ENCODE data around the gene BAG5. TPM values are rescaled to one million over a fixed set of nuclear protein-coding genes. Genes with fewer than 3 reads are reported as not detected.
"Not testable (repeated sequence)": the region's sequence is repeated elsewhere in the genome, so short reads cannot be mapped to it uniquely, and the experiment has no call there.

The BAG5 gene
- total RNA-seq, 4 donors from 2014 or later = 13.8 to 43.6 (median 33.1) TPM

DNA sequence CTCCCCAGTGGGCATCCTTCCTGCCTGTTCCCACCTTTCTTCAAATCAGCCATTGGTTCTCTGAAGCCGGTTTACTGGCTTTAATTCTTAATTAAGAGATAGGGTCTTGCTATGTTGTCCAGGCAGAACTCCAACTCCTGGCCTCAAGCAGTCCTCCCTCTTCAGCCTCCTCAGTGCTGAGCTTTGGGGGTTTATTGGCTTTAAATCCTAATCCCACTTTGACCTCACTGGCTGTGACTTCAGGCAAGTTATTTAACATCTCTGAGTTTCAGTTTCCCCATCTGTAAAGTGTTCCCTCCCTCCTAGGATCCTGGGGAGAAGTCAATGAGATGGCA is 35.6 kb downstream of the BAG5 start:
- no peak for TF ChIP-seq POLR2A (IDR thresholded peaks at IDR 0.05)
- TF ChIP-seq, protein P1, sequence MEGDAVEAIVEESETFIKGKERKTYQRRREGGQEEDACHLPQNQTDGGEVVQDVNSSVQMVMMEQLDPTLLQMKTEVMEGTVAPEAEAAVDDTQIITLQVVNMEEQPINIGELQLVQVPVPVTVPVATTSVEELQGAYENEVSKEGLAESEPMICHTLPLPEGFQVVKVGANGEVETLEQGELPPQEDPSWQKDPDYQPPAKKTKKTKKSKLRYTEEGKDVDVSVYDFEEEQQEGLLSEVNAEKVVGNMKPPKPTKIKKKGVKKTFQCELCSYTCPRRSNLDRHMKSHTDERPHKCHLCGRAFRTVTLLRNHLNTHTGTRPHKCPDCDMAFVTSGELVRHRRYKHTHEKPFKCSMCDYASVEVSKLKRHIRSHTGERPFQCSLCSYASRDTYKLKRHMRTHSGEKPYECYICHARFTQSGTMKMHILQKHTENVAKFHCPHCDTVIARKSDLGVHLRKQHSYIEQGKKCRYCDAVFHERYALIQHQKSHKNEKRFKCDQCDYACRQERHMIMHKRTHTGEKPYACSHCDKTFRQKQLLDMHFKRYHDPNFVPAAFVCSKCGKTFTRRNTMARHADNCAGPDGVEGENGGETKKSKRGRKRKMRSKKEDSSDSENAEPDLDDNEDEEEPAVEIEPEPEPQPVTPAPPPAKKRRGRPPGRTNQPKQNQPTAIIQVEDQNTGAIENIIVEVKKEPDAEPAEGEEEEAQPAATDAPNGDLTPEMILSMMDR (IDR thresholded peaks at IDR 0.05) = no peak
- H3K4me3 ChIP-seq = no peak overlapping the region
- intact Hi-C loops (cut with DNase I; ENCODE audit: low total_unique reads) = no loop called here
- H3K27ac ChIP-seq = peak overlapping the region; percentile 88 to 96
- H3K27me3 ChIP-seq = no peaks in the 10 kb centered on the region
- H3K36me3 ChIP-seq = no peaks in the 10 kb centered on the region
- no peaks in the 10 kb centered on the region for H3K9me3 ChIP-seq
- H3K4me1 ChIP-seq = peaks cover 0 to 27% of the 10 kb centered on the region in 2 donors
- DNase-seq = no peak

DNA sequence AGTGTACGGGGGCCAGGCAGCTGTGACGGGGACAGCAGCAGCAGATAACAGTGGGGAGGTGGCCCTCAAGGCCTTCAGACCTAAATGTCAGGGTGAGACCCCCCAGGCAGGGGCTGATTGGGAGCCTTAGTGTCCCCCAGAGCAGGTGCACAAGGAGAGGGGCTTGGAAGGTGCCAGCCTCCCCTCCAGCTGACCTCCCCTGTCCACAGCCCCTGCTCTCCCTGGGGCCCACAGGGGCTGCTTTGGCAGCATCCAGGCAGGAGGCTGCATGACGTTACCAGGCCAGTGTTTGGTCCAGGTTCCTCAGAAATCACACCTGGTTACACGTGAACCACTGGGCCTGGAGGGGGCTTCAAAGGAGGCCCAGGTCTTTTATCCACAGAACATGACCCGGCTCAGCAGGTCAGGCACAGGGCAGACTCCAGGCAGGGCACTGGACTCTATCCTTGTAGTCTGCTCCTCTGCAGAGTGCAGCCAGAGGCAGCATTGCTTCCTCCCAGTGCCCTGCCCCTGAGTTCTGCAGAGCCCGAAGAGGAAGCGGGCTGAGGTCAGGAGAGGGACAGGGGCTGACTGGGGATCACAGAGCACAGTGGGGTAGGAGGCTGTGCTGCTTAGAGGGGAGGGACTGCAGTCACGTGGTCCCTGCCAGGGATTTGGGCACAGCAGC is 36.1 kb downstream of the BAG5 start:
- TF ChIP-seq POLR2A (IDR thresholded peaks at IDR 0.05) = no peak
- TF ChIP-seq, protein P1 (IDR thresholded peaks at IDR 0.05) = no peak
- Histone ChIP-seq H3K27me3 (no peaks in the 10 kb centered on the region), H3K4me3 (no peak overlapping the region), H3K4me1 (peaks cover 0 to 27% of the 10 kb centered on the region in 2 donors), H3K36me3 (no peaks in the 10 kb centered on the region), H3K27ac (peak overlapping the region in 1 of 2 donors; percentile 88), H3K9me3 (no peaks in the 10 kb centered on the region)
- DNase-seq = no peak
- intact Hi-C loops (cut with DNase I; ENCODE audit: low total_unique reads) = no loop called here

DNA sequence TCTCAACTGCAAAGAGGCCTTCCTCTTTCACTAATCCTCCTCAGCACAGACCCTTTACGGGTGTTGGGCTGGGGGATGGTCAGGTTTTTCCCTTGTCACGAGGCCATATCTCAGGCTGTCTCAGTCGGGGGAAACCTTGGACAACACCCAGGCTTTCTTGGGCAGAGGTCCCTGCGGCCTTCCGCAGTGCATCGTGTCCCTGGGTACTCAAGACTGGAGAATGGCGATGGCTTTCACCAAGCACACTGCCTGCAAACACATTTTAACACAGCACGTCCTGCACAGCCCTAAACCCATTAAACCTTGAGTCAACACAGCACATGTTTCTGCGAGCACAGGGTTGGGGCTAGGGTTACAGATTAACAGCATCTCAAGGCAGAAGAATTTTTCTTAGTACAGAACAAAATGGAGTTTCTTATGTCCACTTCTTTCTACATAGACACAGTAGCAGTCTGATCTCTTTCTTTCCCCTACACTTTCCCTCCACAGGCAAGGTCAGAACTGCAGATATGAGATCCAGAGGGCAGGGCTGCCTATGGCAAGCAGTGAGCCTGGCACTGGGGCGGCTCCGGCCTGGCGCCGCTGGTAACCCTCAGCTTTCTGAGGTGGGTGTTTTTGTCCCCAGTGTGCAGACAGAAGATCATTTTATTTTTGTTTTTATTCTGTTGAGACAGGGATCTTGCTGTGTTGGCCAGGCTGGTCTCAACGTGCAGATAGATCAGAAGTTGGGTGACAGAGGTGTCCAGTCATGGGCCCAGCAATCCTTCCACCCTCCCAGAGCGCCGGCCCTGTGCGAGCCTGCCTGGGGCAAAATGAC is 36.8 kb downstream of the BAG5 start:
- H3K27me3 ChIP-seq; H3K27ac ChIP-seq; H3K4me3 ChIP-seq; DNase-seq; intact Hi-C loops (cut with DNase I; ENCODE audit: low total_unique reads); H3K9me3 ChIP-seq; H3K36me3 ChIP-seq: not testable (repeated sequence)
- H3K4me1 ChIP-seq = peaks cover 0 to 27% of the 10 kb centered on the region in 2 donors

DNA sequence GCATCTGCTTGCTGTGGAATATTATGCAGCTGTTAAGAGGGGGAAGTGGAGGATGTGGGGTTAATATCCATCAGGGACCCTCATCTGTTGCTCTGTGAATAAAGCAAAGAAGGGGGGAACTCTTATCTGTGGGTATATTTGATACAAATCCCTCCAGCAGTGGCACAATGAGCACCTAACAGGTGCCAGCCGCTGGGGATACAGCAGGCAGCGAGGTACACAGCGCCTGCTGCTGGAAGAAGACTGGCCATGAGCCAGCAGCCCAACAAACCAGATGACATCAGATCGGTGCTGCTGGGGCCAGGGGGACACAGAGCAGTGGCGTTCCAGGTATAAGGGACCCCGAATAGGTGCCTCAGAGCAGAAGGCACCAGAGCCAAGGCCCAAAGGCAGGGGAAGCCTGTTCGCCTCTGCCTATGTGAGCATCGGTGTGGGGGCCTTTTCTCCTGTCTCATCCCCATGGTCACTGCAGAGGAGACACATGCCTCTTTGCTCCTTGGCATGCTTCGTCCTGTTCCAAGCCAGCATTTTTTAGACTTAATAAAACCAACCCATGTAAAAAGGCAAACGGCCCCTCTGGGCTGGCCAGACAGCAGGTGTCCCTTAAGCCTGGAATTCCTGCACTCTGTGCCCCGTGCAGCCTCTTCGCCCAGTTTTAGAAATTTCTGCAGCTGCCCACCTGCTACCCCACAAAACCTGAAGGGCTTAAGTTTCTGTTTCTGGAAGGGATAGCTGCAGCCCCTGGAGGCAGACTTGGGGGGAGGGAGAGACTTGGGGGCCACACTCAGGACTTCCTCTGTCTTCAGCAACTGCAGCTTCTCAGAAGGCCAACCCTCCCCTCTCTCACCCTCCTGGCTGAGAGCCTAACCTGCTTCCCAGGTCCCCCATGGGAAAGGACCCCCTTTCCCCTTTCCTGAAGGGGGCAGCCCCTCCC is 38.2 kb downstream of the BAG5 start:
- Histone ChIP-seq H3K4me3 (no peak overlapping the region), H3K27ac (no peak overlapping the region), H3K9me3 (no peaks in the 10 kb centered on the region), H3K27me3 (no peaks in the 10 kb centered on the region), H3K4me1 (peaks cover 0 to 24% of the 10 kb centered on the region in 2 donors), H3K36me3 (no peaks in the 10 kb centered on the region)
- TF ChIP-seq, protein P1 (IDR thresholded peaks at IDR 0.05) = no peak
- no peak for TF ChIP-seq POLR2A (IDR thresholded peaks at IDR 0.05)
- DNase-seq = no peak
- intact Hi-C loops (cut with DNase I; ENCODE audit: low total_unique reads) = no loop called here

DNA sequence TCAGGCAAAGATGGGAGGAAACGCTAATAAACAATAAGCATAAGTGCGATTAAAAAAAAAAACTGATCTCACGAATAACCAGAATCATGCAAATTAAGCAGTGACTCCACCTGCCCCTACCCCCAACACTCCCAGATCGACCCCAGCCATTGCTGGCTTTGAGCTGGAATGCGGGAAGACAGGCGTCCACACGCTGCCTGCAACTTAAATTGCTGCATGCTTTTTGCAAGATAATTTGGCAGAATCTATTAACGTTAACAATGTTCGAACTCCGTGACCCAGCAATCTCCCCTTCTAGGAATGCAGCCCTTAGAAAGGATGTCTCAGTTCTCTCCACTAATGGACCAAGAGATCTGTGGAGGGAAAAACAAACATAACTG is 38.9 kb downstream of the BAG5 start:
- Histone ChIP-seq H3K36me3 (no peaks in the 10 kb centered on the region), H3K4me1 (peaks cover 0 to 29% of the 10 kb centered on the region in 2 donors), H3K27ac (peak overlapping the region in 1 of 2 donors; percentile 49), H3K27me3 (no peaks in the 10 kb centered on the region), H3K4me3 (no peak overlapping the region), H3K9me3 (no peaks in the 10 kb centered on the region)
- intact Hi-C loops (cut with DNase I; ENCODE audit: low total_unique reads) = no loop called here
- DNase-seq = no peak
- TF ChIP-seq POLR2A (IDR thresholded peaks at IDR 0.05) = no peak
- TF ChIP-seq, protein P1 (IDR thresholded peaks at IDR 0.05) = no peak

Measured in uterus (tissue), 4 donors.